Fibroblast of villous mesenchyme (primary cell): ENCODE results near the gene S100B. TPM values are rescaled to one million over a fixed set of nuclear protein-coding genes. Genes with fewer than 3 reads are reported as not detected.
"Not testable (repeated sequence)": the region's sequence is repeated elsewhere in the genome, so short reads cannot be mapped to it uniquely, and the experiment has no call there.

ENCODE experiments used
- DNase-seq: peaks from one replicate; pipeline ENCODE4 v3.0.0-alpha.2; 2010; ENCODE audit warnings: low read depth
- H3K4me3 ChIP-seq: 2 replicates; pipeline ENCODE4 v1.5.1; 2011; ENCODE audit warnings: low read depth, mild to moderate bottlenecking, low read length
- CTCF ChIP-seq: IDR thresholded peaks from 2 replicates; pipeline ENCODE4 v1.5.1; 2012; ENCODE audit warnings: low read depth, mild to moderate bottlenecking, low read length; ENCODE audit not compliant: insufficient read depth
- total RNA-seq: library from RNA; depleted of rRNA; stranded (reverse); fragments of >200 nt; gene quantifications from 2 replicates; pipeline ENCODE4 v1.2.3, GENCODE V29; 2012

The S100B gene
- total RNA-seq, 1 donor = not detected

DNA sequence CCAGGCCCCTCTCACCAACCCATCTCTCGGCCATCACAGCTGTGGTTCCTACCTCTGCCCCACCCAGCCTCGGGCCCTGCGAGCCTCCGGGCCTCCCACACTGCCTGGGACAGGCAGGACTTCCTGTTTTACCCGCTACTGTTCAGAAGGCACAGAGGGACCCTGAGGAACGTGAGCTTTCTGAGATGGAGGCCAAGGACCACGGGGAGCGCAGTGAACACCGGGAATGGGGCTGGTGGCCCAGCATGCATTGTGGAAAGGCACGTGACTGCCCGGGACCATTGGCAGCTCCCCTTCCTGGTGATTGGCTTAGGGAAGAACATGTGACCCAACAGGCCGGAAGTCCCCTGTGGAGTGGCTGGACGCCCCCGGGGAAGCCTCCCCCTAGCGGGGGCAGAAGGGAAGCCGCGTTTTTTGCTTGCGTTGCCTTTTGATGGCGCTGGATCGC lies 7.0 kb downstream of the S100B start:
- no peak overlapping the region for H3K4me3 ChIP-seq
- no peak for TF ChIP-seq CTCF
- no peak for DNase-seq

- no peak for DNase-seq
- no peak for TF ChIP-seq CTCF
- no peak overlapping the region for H3K4me3 ChIP-seq
Observed at GRCh38 chr21:46597031-46597430, 7.9 kb downstream of the S100B start.

- no peak overlapping the region for H3K4me3 ChIP-seq
- no peak for TF ChIP-seq CTCF
- no peak for DNase-seq
Observed at GRCh38 chr21:46596201-46596600, 8.7 kb downstream of the S100B start.

- no peak for TF ChIP-seq CTCF
- no peak for DNase-seq
- no peak overlapping the region for H3K4me3 ChIP-seq
Observed at GRCh38 chr21:46594276-46594675, 10.6 kb downstream of the S100B start.

- DNase-seq = no peak
- TF ChIP-seq CTCF = no peak
- H3K4me3 ChIP-seq = no peak overlapping the region
Observed at GRCh38 chr21:46585191-46585953, 19.5 kb downstream of the S100B start.

- DNase-seq = no peak
- TF ChIP-seq CTCF = no peak
- H3K4me3 ChIP-seq = no peak overlapping the region
Observed at GRCh38 chr21:46581780-46582307, 23.0 kb downstream of the S100B start.

DNA sequence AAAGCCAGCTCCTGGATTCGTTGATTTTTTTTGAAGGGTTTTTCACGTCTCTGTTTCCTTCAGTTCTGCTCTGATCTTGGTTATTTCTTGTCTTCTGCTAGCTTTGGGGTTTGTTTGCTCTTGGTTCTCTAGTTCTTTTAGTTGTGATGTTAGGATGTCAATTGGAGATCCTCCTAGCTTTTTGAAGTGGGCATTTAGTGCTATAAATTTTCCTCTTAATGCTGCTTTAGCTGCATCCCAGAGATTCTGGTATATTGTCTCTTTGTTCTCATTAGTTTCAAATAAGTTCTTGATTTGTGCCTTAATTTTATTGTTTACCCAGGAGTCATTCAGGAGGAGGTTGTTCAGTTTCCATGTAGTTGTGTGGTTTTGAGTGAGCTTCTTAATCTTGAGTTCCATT lies 25.5 kb downstream of the S100B start:
- DNase-seq, H3K4me3 ChIP-seq: not testable (repeated sequence)

DNA sequence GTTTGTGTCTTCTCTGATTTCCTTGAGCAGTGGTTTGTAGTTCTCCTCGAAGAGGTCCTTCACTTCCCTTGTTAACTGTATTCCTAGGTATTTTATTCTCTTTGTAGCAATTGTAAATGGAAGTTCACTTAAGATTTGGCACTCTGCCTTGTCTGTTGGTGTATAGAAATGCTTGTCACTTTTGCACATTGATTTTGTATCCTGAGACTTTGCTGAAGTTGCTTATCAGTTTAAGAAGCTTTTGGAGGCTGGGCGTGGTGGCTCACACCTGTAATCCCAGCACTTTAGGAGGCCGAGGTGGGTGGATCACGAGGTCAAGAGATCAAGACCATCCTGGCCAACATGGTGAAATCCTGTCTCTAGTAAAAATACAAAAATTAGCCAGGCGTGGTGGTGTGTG lies 27.1 kb downstream of the S100B start:
- not testable (repeated sequence) for H3K4me3 ChIP-seq, DNase-seq
